KMS-11 (cell line): ENCODE measurements around the gene ZNRF2.
"Not testable (repeated sequence)": the region's sequence is repeated elsewhere in the genome, so short reads cannot be mapped to it uniquely, and the experiment has no call there.

ENCODE experiments used
- H2AFZ ChIP-seq: fragments of 200-600 bp; sonication (generic); 2 replicates; pipeline ENCODE4 v1.6.1; 2016; ENCODE audit warnings: antibody characterized with exemption, mixed run types, low read depth
- H3K27ac ChIP-seq: fragments of 200-600 bp; sonication (generic); 2 replicates; pipeline ENCODE4 v1.6.1; 2016; ENCODE audit warnings: mild to moderate bottlenecking, mixed run types
- H3K27me3 ChIP-seq: fragments of 200-600 bp; sonication (generic); 2 replicates; pipeline ENCODE4 v1.6.1; 2017; ENCODE audit warnings: mild to moderate bottlenecking, low read depth, mixed run types, moderate library complexity; ENCODE audit not compliant: insufficient read depth
- H3K36me3 ChIP-seq: fragments of 200-600 bp; sonication (generic); 2 replicates; pipeline ENCODE4 v1.6.1; 2017; ENCODE audit warnings: mild to moderate bottlenecking, mixed run types; ENCODE audit not compliant: insufficient read depth
- H3K4me1 ChIP-seq: fragments of 200-600 bp; sonication (generic); 2 replicates; pipeline ENCODE4 v1.6.1; 2016; ENCODE audit warnings: mild to moderate bottlenecking, low read depth, mixed run types; ENCODE audit not compliant: poor library complexity, severe bottlenecking
- H3K4me2 ChIP-seq: fragments of 200-600 bp; sonication (generic); 2 replicates; pipeline ENCODE4 v1.7.0; 2016; ENCODE audit warnings: mild to moderate bottlenecking, mixed run types
- H3K4me3 ChIP-seq: fragments of 200-600 bp; sonication (generic); IDR thresholded peaks from 2 replicates; pipeline ENCODE4 v1.6.1; 2017; ENCODE audit warnings: low read depth, low read length, mixed read lengths; ENCODE audit not compliant: insufficient read depth
- H3K79me2 ChIP-seq: fragments of 200-600 bp; sonication (generic); 2 replicates; pipeline ENCODE4 v1.6.1; 2016; ENCODE audit warnings: low read depth, mixed run types; ENCODE audit not compliant: insufficient read depth
- H3K9ac ChIP-seq: fragments of 200-600 bp; sonication (generic); 2 replicates; pipeline ENCODE4 v1.6.1; 2016; ENCODE audit warnings: mild to moderate bottlenecking, mixed run types
- H4K20me1 ChIP-seq: fragments of 200-600 bp; sonication (generic); 2 replicates; pipeline ENCODE4 v1.6.1; 2016; ENCODE audit warnings: mild to moderate bottlenecking, mixed run types; ENCODE audit not compliant: insufficient read depth
- TF ChIP-seq, protein P1 (sequence below): fragments of 200-600 bp; sonication (generic); conservative IDR thresholded peaks from 2 replicates; pipeline ENCODE4 v1.6.1; 2017; ENCODE audit warnings: low read depth, mild to moderate bottlenecking, antibody characterized with exemption, low read length, moderate library complexity, mixed read lengths

ZNRF2 gene

DNA sequence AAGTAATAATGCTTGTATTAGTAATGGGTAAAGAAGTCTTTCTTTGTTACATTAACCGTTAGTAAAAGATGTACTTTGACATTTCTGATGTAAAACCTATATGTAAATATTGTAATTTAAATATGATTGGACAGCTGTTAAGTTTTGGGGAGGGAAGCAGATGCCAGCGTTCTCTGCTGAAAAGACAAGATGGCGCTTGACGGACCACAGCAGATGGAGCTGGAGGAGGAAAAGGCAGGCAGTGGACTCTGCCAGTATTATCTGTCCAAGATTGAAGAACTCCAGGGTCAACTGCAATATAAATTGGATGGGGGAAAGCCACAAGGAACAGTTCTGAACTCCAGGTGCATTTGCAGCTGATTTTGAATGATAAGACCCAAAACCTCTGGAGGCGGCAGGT, 86.9 kb downstream of the ZNRF2 start:
- Histone ChIP-seq H4K20me1 (no peaks in the 10 kb centered on the region), H3K79me2 (no peaks in the 10 kb centered on the region), H3K4me1 (peaks cover 7% of the 10 kb centered on the region), H3K4me2 (no peak overlapping the region), H3K27ac (no peak overlapping the region), H3K4me3 (no peak overlapping the region), H3K9ac (no peak overlapping the region), H3K27me3 (no peaks in the 10 kb centered on the region), H2AFZ (no peak overlapping the region), H3K36me3 (no peaks in the 10 kb centered on the region)
- TF ChIP-seq, protein P1, sequence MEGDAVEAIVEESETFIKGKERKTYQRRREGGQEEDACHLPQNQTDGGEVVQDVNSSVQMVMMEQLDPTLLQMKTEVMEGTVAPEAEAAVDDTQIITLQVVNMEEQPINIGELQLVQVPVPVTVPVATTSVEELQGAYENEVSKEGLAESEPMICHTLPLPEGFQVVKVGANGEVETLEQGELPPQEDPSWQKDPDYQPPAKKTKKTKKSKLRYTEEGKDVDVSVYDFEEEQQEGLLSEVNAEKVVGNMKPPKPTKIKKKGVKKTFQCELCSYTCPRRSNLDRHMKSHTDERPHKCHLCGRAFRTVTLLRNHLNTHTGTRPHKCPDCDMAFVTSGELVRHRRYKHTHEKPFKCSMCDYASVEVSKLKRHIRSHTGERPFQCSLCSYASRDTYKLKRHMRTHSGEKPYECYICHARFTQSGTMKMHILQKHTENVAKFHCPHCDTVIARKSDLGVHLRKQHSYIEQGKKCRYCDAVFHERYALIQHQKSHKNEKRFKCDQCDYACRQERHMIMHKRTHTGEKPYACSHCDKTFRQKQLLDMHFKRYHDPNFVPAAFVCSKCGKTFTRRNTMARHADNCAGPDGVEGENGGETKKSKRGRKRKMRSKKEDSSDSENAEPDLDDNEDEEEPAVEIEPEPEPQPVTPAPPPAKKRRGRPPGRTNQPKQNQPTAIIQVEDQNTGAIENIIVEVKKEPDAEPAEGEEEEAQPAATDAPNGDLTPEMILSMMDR = no peak

DNA sequence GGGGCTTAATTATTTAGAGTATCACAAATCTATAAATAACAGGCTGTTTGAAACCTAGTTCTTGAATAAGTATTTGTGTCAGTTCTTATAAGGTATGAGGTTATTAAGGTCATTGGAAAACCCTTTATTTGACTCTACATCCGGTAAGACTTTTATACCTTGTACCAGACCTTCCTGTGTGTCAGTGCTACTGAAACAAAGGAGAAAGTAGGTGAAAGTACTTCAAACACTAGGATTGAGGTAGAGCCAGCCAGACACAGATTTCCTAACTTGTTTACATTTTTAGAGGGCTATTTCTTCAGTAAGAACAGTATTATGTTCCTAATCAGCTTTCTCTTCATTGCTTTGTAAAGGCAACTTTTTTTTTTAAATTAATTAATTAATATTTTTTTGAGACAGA, 93.9 kb downstream of the ZNRF2 start:
- H3K4me1 ChIP-seq = no peaks in the 10 kb centered on the region
- H3K36me3 ChIP-seq = no peaks in the 10 kb centered on the region
- H3K4me2 ChIP-seq = no peak overlapping the region
- no peaks in the 10 kb centered on the region for H3K79me2 ChIP-seq
- no peaks in the 10 kb centered on the region for H4K20me1 ChIP-seq
- no peak overlapping the region for H3K4me3 ChIP-seq
- TF ChIP-seq, protein P1 = no peak
- no peak overlapping the region for H3K27ac ChIP-seq
- H2AFZ ChIP-seq = no peak overlapping the region
- no peak overlapping the region for H3K9ac ChIP-seq
- no peaks in the 10 kb centered on the region for H3K27me3 ChIP-seq

DNA sequence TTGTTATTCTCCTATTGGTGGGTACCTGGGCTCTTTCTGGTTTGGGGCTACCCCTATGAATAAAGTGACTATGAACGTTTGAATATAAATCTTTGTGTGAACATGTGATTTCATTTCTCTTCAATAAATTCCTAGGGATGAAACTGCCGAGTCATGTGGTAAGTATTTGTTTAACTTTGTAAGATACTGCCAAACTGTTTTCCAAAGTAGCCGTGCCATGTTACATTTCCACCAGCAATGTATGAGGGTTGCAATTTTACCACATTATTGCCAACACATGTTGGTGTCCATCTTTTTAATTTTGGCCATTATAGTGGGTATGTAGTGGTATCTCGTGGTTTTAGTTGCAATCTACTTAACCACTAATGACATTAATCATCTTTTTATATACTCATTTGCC, 94.7 kb downstream of the ZNRF2 start:
- Histone ChIP-seq H3K4me3 (no peak overlapping the region), H4K20me1 (no peaks in the 10 kb centered on the region), H2AFZ (no peak overlapping the region), H3K36me3 (no peaks in the 10 kb centered on the region), H3K27ac (no peak overlapping the region), H3K27me3 (no peaks in the 10 kb centered on the region), H3K4me1 (no peaks in the 10 kb centered on the region), H3K79me2 (no peaks in the 10 kb centered on the region), H3K9ac (no peak overlapping the region), H3K4me2 (no peak overlapping the region)
- TF ChIP-seq, protein P1 = no peak

DNA sequence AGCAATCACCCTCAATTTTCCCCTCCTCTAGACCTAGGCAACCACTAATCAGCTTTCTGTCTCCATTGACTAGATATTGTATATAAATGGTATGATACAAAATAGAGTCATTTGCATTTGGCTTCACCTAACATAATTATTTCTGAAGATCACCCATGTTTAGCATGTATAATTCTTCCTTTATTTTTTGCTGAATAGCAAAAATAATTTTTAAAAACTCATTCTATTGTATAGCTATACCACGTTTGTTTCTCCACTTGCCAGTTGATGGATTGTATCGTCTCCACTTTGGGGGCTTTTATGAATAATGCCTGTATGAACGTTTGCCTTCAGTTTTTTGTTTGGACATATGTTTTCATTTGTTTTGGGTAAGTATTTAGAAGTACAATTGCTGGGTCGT, 95.3 kb downstream of the ZNRF2 start:
- Histone ChIP-seq H3K4me1 (no peaks in the 10 kb centered on the region), H3K27ac (no peak overlapping the region), H4K20me1 (no peaks in the 10 kb centered on the region), H2AFZ (no peak overlapping the region), H3K9ac (no peak overlapping the region), H3K36me3 (no peaks in the 10 kb centered on the region), H3K27me3 (no peaks in the 10 kb centered on the region), H3K79me2 (no peaks in the 10 kb centered on the region), H3K4me3 (no peak overlapping the region), H3K4me2 (no peak overlapping the region)
- TF ChIP-seq, protein P1 = no peak

DNA sequence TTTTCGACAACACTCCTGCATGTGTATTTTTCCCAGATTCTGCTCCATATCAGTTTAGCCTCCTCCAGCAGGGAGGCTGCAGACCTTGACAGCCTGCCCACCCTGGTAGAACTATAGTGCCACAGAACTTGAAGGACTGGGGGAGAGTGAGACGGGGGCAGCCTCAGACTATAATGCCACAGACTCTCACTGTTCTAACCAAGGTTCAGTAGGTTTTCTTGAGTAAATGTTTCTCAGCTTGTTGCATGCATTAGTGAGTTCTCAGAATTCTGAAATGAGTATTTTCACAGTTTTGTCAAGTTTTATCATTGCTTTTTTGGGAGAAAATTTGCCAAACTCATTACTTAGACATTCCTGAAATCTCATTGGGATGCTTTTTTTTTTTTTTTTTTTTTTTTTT, 95.9 kb downstream of the ZNRF2 start:
- Histone ChIP-seq H3K9ac (no peak overlapping the region), H2AFZ (no peak overlapping the region), H3K4me1 (no peaks in the 10 kb centered on the region), H3K27ac (no peak overlapping the region), H3K79me2 (no peaks in the 10 kb centered on the region), H3K4me2 (no peak overlapping the region), H3K27me3 (no peaks in the 10 kb centered on the region), H3K4me3 (no peak overlapping the region), H4K20me1 (no peaks in the 10 kb centered on the region), H3K36me3 (no peaks in the 10 kb centered on the region)
- TF ChIP-seq, protein P1 = no peak

DNA sequence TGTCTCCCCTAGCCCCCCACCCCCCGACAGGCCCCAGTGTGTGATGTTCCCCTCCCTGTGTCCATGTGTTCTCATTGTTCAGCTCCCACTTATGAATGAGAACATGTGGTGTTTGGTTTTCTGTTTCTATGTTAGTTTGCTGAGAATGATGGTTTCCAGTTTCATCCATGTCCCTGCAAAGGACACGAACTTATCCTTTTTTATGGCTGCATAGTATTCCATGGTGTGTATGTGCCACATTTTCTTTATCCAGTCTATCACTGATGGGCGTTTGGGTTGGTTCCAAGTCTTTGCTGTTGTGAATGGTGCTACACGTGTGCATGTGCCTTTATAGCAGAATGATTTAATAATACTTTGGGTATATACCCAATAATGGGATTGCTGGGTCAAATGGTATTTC, 96.4 kb downstream of the ZNRF2 start:
- not testable (repeated sequence) for H3K4me1 ChIP-seq, H3K4me2 ChIP-seq

More for the DNA sequence above, 96.4 kb downstream of the ZNRF2 start:
- not testable (repeated sequence) for H3K4me3 ChIP-seq, H3K27me3 ChIP-seq, H3K27ac ChIP-seq, H4K20me1 ChIP-seq, H2AFZ ChIP-seq, H3K36me3 ChIP-seq, H3K9ac ChIP-seq, H3K79me2 ChIP-seq
